ENCODE results near the gene CCDC63. TPM values are rescaled to one million over a fixed set of nuclear protein-coding genes. Genes with fewer than 3 reads are reported as not detected.

CCDC63 gene
- total and polyA plus RNA-seq, 2 of the 13 experiments (the other 11 are each of a cell fraction or from before 2014, with no cell fraction given), result not detected

- BruUV-seq (replicated peaks), result no TSS peak
- no peaks in the 10 kb centered on the region for H3K4me1 ChIP-seq (ENCODE audit: insufficient read depth, low read length)
- intact Hi-C loops (cut with micrococcal nuclease; ENCODE audit: unreplicated experiment) (no loop called here), in situ Hi-C loops (cut with HindIII; ENCODE audit: extremely low pct_ligation_motif_present, low pct_unique_long_range_greater_than_20kb) (loop anchor here (10.0 kb wide), 1 partner anchor 381 kb away; no protein-coding TSS in a partner anchor)
- no peak overlapping the region for H2AFZ ChIP-seq (ENCODE audit: low read length)
- 58% methylated on average over 16 of the region's 16 CpGs for WGBS (ENCODE audit: low lambda C conversion rate)
- FAIRE-seq (no peak), ATAC-seq (no peak), DNase-seq (ENCODE audit: low spot score) (no peak)
- no peak overlapping the region for H3K27ac ChIP-seq (ENCODE audit: extremely low read length, insufficient read depth, low read length)
- H3K79me2 ChIP-seq (ENCODE audit: insufficient read depth, low read length), result no peaks in the 10 kb centered on the region
- ChIA-PET POLR2A (no interaction called here), CTCF (ENCODE audit: low intra/inter-chr PET ratio, low total read pairs) (no interaction called here)
- H3K27me3 ChIP-seq (ENCODE audit: control insufficient read depth in 1 of 2, insufficient read depth in 2 of 2, low read length in 2 of 2), result no peaks in the 10 kb centered on the region
- no peak overlapping the region for H3K4me2 ChIP-seq (ENCODE audit: low read depth, low read length)
- H4K20me1 ChIP-seq (ENCODE audit: insufficient read depth, low read length), result no peaks in the 10 kb centered on the region
- H3K36me3 ChIP-seq (replicated peaks in 1 of 2; ENCODE audit: control insufficient read depth in 1 of 2, insufficient read depth in 2 of 2, low read length in 2 of 2), result no peaks in the 10 kb centered on the region
- H3K9ac ChIP-seq (ENCODE audit: insufficient read depth, low read depth, low read length), result no peak overlapping the region
- H3K4me3 ChIP-seq (replicated peaks in 1 of 3; ENCODE audit: insufficient read depth in 1 of 3, low read depth in 2 of 3, low read length in 3 of 3), result no peak overlapping the region
- H3K9me3 ChIP-seq (ENCODE audit: low read length), result no peaks in the 10 kb centered on the region
- no peak for TF ChIP-seq AFF4 (CRISPR knock-in tag; IDR thresholded peaks at IDR 0.05)
- TF ChIP-seq ATF7 (IDR thresholded peaks at IDR 0.05), result no peak
- TF ChIP-seq ATF7 (CRISPR knock-in tag; IDR thresholded peaks at IDR 0.05), result no peak
- no peak for TF ChIP-seq CENPX (CRISPR knock-in tag; IDR thresholded peaks at IDR 0.05)
- no peak for TF ChIP-seq ZNF317 (CRISPR knock-in tag; IDR thresholded peaks at IDR 0.05)
- no peak for TF ChIP-seq JUNB (CRISPR knock-in tag; IDR thresholded peaks at IDR 0.05; ENCODE audit: borderline replicate concordance)
- TF ChIP-seq ZBTB14 (CRISPR knock-in tag; IDR thresholded peaks at IDR 0.05), result no peak
- TF ChIP-seq FOSL1 (CRISPR knock-in tag; IDR thresholded peaks at IDR 0.05; ENCODE audit: borderline replicate concordance), result no peak
- no peak for TF ChIP-seq ZFP1 (CRISPR knock-in tag; IDR thresholded peaks at IDR 0.05)
- TF ChIP-seq MAF1 (CRISPR knock-in tag; IDR thresholded peaks at IDR 0.05; ENCODE audit: borderline replicate concordance), result no peak
- TF ChIP-seq FOXK2 (IDR thresholded peaks at IDR 0.05), result no peak
- no peak for TF ChIP-seq FOXM1 (CRISPR knock-in tag; IDR thresholded peaks at IDR 0.05)
- no peak for TF ChIP-seq ZNF318 (CRISPR knock-in tag; IDR thresholded peaks at IDR 0.05)
Observed at GRCh38 chr12:110933326-110933974, 86.7 kb downstream of the CCDC63 start.

Measured in HepG2 (cell line).